ENCODE data around the gene CTIF.

CTIF gene

DNA sequence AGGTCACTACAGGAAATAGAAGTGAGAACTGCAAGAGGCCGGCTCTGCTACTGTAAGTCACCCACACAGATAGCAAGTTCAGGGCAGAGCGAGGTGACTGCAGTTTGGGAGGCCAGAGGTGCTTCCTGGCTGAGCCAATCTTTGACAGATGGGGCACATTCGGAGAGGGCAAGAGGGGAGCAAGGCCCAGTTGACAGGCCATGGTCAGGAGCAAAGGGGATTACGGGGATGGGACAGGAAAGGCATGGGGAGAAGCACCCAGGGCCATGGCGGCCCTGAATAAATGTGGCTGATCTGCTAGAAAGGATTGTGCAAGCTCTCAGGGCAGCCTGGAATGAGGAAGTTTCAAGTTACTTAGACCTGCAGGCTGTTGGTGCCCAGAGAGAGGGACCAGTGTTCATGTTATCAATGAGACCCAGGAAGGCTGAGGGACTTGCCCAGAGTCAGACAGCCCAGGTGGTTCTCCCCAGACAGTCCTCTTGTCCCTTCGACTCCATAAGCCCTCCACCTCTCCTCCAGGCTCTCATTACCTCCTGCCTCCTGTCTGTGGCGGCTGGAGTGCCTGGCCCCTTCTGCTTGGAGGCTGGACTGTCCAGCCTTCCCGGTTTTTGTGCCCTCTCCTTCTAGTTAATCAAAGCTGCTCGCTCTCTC is 123.3 kb downstream of the CTIF start:
- H3K9me3 ChIP-seq (ENCODE audit: control extremely low read depth in 1 of 5, control insufficient read depth in 4 of 5, insufficient read depth in 2 of 5, low read depth in 1 of 5, low read length in 4 of 5), result peaks cover 0 to 4% (median 0%) of the 10 kb centered on the region in 5 experiments
- H3K27ac ChIP-seq (ENCODE audit: insufficient read depth in 1 of 2, low read depth in 1 of 2, low read length in 2 of 2, poor library complexity in 1 of 2, severe bottlenecking in 2 of 2), result no peak overlapping the region
- peak; percentile 28 to 73 (median 66) for DNase-seq
- CTCF ChIA-PET, result interaction anchor here (0.9 to 2.5 kb wide), 6 partner anchors 50 to 574 kb away, joined by 3 to 10 read pairs (median 3); no protein-coding TSS in a partner anchor
- POLR2A ChIA-PET, result no interaction called here
- H3K4me3 ChIP-seq (ENCODE audit: control insufficient read depth in 1 of 7, extremely low read depth in 1 of 7, insufficient read depth in 4 of 7, low read depth in 2 of 7, low read length in 6 of 7), result no peak overlapping the region
- peaks cover 0 to 17% (median 8%) of the 10 kb centered on the region in 4 experiments for H3K36me3 ChIP-seq (ENCODE audit: control insufficient read depth in 4 of 4, insufficient read depth in 4 of 4, low read length in 3 of 4)
- WGBS (ENCODE audit: insufficient coverage), result 53% methylated on average over 9 of the region's 9 CpGs
- peaks cover 0 to 15% (median 7%) of the 10 kb centered on the region in 4 experiments for H3K4me1 ChIP-seq (ENCODE audit: control extremely low read depth in 1 of 4, control insufficient read depth in 4 of 4, insufficient read depth in 4 of 4, low read length in 3 of 4)
- no peaks in the 10 kb centered on the region for H3K27me3 ChIP-seq (replicated peaks in 2 of 5; ENCODE audit: control insufficient read depth in 4 of 5, insufficient read depth in 5 of 5, low read length in 4 of 5)

DNA sequence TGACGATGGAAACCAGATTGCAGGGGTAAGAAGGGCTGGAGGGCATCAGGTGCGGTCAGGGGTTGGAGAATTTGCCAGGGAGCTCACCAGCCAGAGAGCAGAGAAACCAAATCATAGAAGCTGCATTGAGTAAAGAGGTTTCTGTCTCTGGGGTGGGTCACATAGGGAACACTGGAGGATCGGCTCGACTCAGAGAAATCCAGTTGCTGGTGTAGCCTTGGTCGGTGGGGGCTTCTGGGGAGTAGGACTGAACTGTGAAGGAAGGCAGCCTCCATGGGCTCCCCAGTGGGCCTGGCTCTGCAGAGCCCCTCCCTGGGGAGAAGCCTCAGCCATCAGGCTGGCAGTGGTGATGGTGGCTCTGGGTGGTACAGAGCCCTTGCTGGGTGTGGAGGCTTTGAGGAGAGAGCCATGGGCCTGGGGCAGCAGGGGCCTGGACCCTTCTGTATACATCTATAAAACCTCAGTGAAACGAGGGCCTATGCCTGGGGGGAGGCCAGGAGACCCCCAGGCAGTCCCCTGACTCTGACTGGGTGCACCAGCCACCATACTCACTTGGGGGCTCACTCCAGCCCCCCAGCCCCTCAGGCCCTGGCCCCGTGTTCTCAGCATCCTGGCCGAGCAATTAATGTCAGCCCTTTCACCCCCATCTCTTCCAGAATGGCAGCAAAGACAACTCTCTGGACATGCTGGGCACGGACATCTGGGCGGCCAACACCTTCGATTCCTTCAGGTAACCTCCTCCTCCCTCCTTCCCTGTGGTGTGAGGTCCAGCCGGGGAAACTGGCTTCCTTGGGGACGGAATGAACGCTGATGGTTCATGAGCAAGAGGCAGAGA is 124.5 kb downstream of the CTIF start:
- H3K9me3 ChIP-seq (ENCODE audit: control extremely low read depth in 1 of 5, control insufficient read depth in 4 of 5, insufficient read depth in 2 of 5, low read depth in 1 of 5, low read length in 4 of 5), result peaks cover 0 to 4% (median 0%) of the 10 kb centered on the region in 5 experiments
- H3K4me3 ChIP-seq (ENCODE audit: control insufficient read depth in 1 of 7, extremely low read depth in 1 of 7, insufficient read depth in 4 of 7, low read depth in 2 of 7, low read length in 6 of 7), result no peak overlapping the region
- ChIA-PET CTCF (interaction anchor here (0.6 to 3.7 kb wide), 11 partner anchors 11 to 202 kb away, joined by 3 to 13 read pairs (median 3); no protein-coding TSS in a partner anchor), POLR2A (no interaction called here)
- H3K36me3 ChIP-seq (ENCODE audit: control insufficient read depth in 4 of 4, insufficient read depth in 4 of 4, low read length in 3 of 4), result peaks cover 0 to 18% (median 11%) of the 10 kb centered on the region in 4 experiments
- 99% methylated on average over 11 of the region's 14 CpGs for WGBS (ENCODE audit: insufficient coverage)
- no peak overlapping the region for H3K27ac ChIP-seq (ENCODE audit: insufficient read depth in 1 of 2, low read depth in 1 of 2, low read length in 2 of 2, poor library complexity in 1 of 2, severe bottlenecking in 2 of 2)
- H3K27me3 ChIP-seq (replicated peaks in 2 of 5; ENCODE audit: control insufficient read depth in 4 of 5, insufficient read depth in 5 of 5, low read length in 4 of 5), result no peaks in the 10 kb centered on the region
- DNase-seq, result no peak
- H3K4me1 ChIP-seq (ENCODE audit: control extremely low read depth in 1 of 4, control insufficient read depth in 4 of 4, insufficient read depth in 4 of 4, low read length in 3 of 4), result peaks cover 0 to 15% (median 7%) of the 10 kb centered on the region in 4 experiments

DNA sequence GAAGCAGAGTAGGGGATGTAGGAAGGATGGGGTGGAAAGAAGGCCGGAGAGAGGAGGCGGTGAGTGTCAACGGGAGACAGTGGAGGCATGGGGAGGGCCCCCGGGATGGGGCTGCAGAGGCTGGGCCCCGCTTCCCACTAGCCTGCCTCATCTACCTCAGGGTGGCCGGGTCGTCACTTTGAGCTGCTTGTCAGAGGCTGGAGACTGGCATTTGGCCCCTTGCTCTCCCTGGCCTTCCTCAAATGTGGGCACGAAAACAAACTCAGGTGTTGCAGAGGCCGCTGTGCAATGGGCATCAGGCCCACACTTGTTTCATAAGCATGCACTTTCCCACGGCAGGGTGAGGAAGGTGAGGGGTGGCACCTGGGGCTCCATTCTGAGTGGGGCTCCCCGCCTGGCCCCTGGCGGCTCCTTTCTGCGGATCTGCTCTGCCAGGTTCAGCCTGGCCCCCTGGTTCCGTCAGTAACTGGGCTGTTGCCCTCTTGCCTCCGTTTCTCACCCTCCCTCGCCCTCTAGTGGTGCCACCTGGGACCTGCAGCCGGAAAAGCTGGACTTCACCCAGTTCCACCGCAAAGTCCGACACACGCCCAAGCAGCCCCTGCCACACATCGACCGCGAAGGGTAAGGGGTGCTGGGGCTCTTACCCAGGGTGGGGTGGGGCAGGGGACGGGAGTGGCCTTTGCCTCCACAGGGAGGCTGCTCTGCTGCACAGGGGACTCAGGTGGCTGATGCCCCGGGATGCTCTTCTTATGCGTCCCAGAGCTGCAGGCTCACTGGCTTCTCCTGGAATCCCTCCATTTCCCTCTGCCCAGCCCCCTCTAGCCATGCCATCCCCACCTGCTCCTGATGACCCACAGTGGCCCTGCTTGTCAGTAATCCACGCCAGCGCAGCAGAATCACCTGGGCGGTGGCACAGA is 125.4 kb downstream of the CTIF start:
- WGBS (ENCODE audit: insufficient coverage), result 77% methylated on average over 26 of the region's 29 CpGs
- Histone ChIP-seq H3K36me3 (ENCODE audit: control insufficient read depth in 4 of 4, insufficient read depth in 4 of 4, low read length in 3 of 4) (peaks cover 0 to 18% (median 11%) of the 10 kb centered on the region in 4 experiments), H3K27ac (ENCODE audit: insufficient read depth in 1 of 2, low read depth in 1 of 2, low read length in 2 of 2, poor library complexity in 1 of 2, severe bottlenecking in 2 of 2) (no peak overlapping the region), H3K9me3 (ENCODE audit: control extremely low read depth in 1 of 5, control insufficient read depth in 4 of 5, insufficient read depth in 2 of 5, low read depth in 1 of 5, low read length in 4 of 5) (peaks cover 0 to 4% (median 0%) of the 10 kb centered on the region in 5 experiments), H3K27me3 (replicated peaks in 2 of 5; ENCODE audit: control insufficient read depth in 4 of 5, insufficient read depth in 5 of 5, low read length in 4 of 5) (no peaks in the 10 kb centered on the region), H3K4me1 (ENCODE audit: control extremely low read depth in 1 of 4, control insufficient read depth in 4 of 4, insufficient read depth in 4 of 4, low read length in 3 of 4) (peaks cover 0 to 15% (median 7%) of the 10 kb centered on the region in 4 experiments), H3K4me3 (ENCODE audit: control insufficient read depth in 1 of 7, extremely low read depth in 1 of 7, insufficient read depth in 4 of 7, low read depth in 2 of 7, low read length in 6 of 7) (no peak overlapping the region)
- POLR2A ChIA-PET, result no interaction called here
- DNase-seq, result peak; percentile 25 to 43 (median 38)
- CTCF ChIA-PET, result interaction anchor here (0.9 to 3.7 kb wide), 9 partner anchors 9 to 202 kb away, joined by 3 to 13 read pairs (median 4); no protein-coding TSS in a partner anchor

DNA sequence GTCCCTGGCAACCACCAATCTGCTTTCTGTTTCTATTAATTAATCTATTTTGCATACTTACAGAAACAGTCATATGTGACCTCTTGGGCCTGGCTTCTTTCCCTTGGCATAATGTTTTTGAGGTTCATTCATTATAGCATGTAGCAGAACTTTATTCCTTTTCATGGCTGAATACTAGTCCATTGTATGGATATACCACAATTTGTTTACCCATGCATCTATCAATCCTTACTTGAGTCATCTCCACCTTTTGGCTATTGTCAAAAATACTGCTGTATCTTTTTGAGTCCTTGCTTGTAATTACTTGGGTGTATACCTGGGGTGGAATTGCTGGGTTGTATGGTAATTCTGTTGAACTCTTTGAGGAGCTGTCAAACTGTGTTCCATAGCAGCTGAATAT is 126.8 kb downstream of the CTIF start:
- CTCF ChIA-PET, result interaction anchor here (1.4 to 3.7 kb wide), 4 partner anchors 174 to 574 kb away, joined by 4 to 13 read pairs (median 5); no protein-coding TSS in a partner anchor

DNA sequence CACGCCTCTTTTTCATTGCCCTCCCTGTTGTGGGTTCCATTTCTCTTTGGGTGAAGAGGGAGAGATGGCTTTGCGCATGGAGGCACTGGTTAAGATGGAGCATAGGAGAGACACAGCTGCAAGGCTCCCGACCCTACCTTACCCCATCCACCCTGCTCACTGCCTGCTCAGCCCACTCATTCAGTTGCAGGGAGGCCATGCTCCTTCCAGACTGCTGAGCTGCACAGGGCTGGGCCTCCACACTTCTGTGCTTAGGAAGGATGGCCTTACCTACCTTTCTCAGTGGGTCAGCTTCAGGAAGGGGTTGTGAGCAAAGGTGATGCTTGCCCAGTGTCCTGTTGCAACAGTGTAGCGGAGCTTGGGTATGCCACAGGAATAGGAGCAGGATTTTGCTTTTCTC is 127.8 kb downstream of the CTIF start:
- POLR2A ChIA-PET, result no interaction called here
- Histone ChIP-seq H3K9me3 (ENCODE audit: control extremely low read depth in 1 of 5, control insufficient read depth in 4 of 5, insufficient read depth in 2 of 5, low read depth in 1 of 5, low read length in 4 of 5) (peaks cover 0 to 18% (median 11%) of the 10 kb centered on the region in 5 experiments), H3K4me1 (ENCODE audit: control extremely low read depth in 1 of 4, control insufficient read depth in 4 of 4, insufficient read depth in 4 of 4, low read length in 3 of 4) (peaks cover 0 to 10% (median 6%) of the 10 kb centered on the region in 4 experiments), H3K27me3 (replicated peaks in 2 of 5; ENCODE audit: control insufficient read depth in 4 of 5, insufficient read depth in 5 of 5, low read length in 4 of 5) (no peaks in the 10 kb centered on the region), H3K4me3 (ENCODE audit: control insufficient read depth in 1 of 7, extremely low read depth in 1 of 7, insufficient read depth in 4 of 7, low read depth in 2 of 7, low read length in 6 of 7) (no peak overlapping the region), H3K27ac (ENCODE audit: insufficient read depth in 1 of 2, low read depth in 1 of 2, low read length in 2 of 2, poor library complexity in 1 of 2, severe bottlenecking in 2 of 2) (no peak overlapping the region), H3K36me3 (ENCODE audit: control insufficient read depth in 4 of 4, insufficient read depth in 4 of 4, low read length in 3 of 4) (peaks cover 5 to 33% (median 23%) of the 10 kb centered on the region in 4 experiments)
- WGBS (ENCODE audit: insufficient coverage), result 100% methylated on average over 2 of the region's 4 CpGs
- no peak for DNase-seq
- CTCF ChIA-PET, result interaction anchor here (1.4 to 3.7 kb wide), 5 partner anchors 62 to 573 kb away, joined by 4 to 13 read pairs (median 5); no protein-coding TSS in a partner anchor

More for the DNA sequence above, 126.8 kb downstream of the CTIF start:
- POLR2A ChIA-PET, result no interaction called here
- Histone ChIP-seq H3K4me3 (ENCODE audit: control insufficient read depth in 1 of 7, extremely low read depth in 1 of 7, insufficient read depth in 4 of 7, low read depth in 2 of 7, low read length in 6 of 7) (no peak overlapping the region), H3K4me1 (ENCODE audit: control extremely low read depth in 1 of 4, control insufficient read depth in 4 of 4, insufficient read depth in 4 of 4, low read length in 3 of 4) (peaks cover 0 to 12% (median 7%) of the 10 kb centered on the region in 4 experiments), H3K27ac (ENCODE audit: insufficient read depth in 1 of 2, low read depth in 1 of 2, low read length in 2 of 2, poor library complexity in 1 of 2, severe bottlenecking in 2 of 2) (no peak overlapping the region), H3K27me3 (replicated peaks in 2 of 5; ENCODE audit: control insufficient read depth in 4 of 5, insufficient read depth in 5 of 5, low read length in 4 of 5) (no peaks in the 10 kb centered on the region), H3K36me3 (ENCODE audit: control insufficient read depth in 4 of 4, insufficient read depth in 4 of 4, low read length in 3 of 4) (peaks cover 0 to 24% (median 14%) of the 10 kb centered on the region in 4 experiments), H3K9me3 (ENCODE audit: control extremely low read depth in 1 of 5, control insufficient read depth in 4 of 5, insufficient read depth in 2 of 5, low read depth in 1 of 5, low read length in 4 of 5) (peaks cover 0 to 9% (median 2%) of the 10 kb centered on the region in 5 experiments)
- DNase-seq, result no peak
